Measurements from ENCODE around the gene RPL37A. TPM values are rescaled to one million over a fixed set of nuclear protein-coding genes. Genes with fewer than 3 reads are reported as not detected.
A peak's percentile ranks its signal among the peaks of the same experiment; 100 is the strongest.

The RPL37A gene
- total and polyA plus RNA-seq, 10 donors = 688 to 9,110 (median 2,096) TPM

GRCh38 chr2:216492597-216493333, 5.9 kb upstream of the RPL37A start:
- 57 to 81% (median 79%) methylated on average over 6 of the region's 6 CpGs for WGBS, 5 donors
- no peak for TF ChIP-seq POLR2AphosphoS5 (IDR thresholded peaks at IDR 0.05)
- TF ChIP-seq POLR2A (IDR thresholded peaks at IDR 0.05) = no peak
- TF ChIP-seq CTCF (IDR thresholded peaks at IDR 0.05 in 8 of 11, conservative IDR thresholded peaks at IDR 0.05 in 3 of 11) = no peak
- no peak for DNase-seq
- Histone ChIP-seq H3K27me3 (replicated peaks in 1 of 7) (no peaks in the 10 kb centered on the region), H3K4me3 (no peak overlapping the region), H3K9me3 (no peaks in the 10 kb centered on the region), H3K4me1 (peaks cover 6 to 62% (median 32%) of the 10 kb centered on the region in 6 donors), H3K27ac (peak overlapping the region in 7 of 8 donors; percentile 36 to 75 (median 66)), H3K36me3 (no peaks in the 10 kb centered on the region)
- intact Hi-C loops (cut with DNase I; ENCODE audit: low total_unique reads) = loop anchor here (10.0 kb wide), 1 partner anchor 78 kb away; the partner anchor contains the start of gene SMARCAL1

- no peaks in the 10 kb centered on the region for H3K27me3 ChIP-seq (replicated peaks in 1 of 7)
- intact Hi-C loops (cut with DNase I; ENCODE audit: low total_unique reads) = loop anchor here (10.0 kb wide), 1 partner anchor 79 kb away; the partner anchor contains the start of gene SMARCAL1
- 89 to 100% (median 97%) methylated on average over 1 of the region's 1 CpG for WGBS, 5 donors
Measured at GRCh38 chr2:216493334-216493685, 5.3 kb upstream of the RPL37A start.

GRCh38 chr2:216495656-216496055, 3.0 kb upstream of the RPL37A start:
- H3K4me3 ChIP-seq = no peak overlapping the region
- H3K27me3 ChIP-seq (replicated peaks in 1 of 7) = no peaks in the 10 kb centered on the region
- DNase-seq = no peak
- no peaks in the 10 kb centered on the region for H3K9me3 ChIP-seq
- intact Hi-C loops (cut with DNase I; ENCODE audit: low total_unique reads) = loop anchor here (10.0 kb wide), 1 partner anchor 81 kb away; the partner anchor contains the start of gene SMARCAL1
- 19 to 48% (median 36%) methylated on average over 2 of the region's 2 CpGs for WGBS, 5 donors
- peaks cover 20 to 75% (median 54%) of the 10 kb centered on the region in 6 donors for H3K4me1 ChIP-seq
- peaks cover 0 to 15% (median 10%) of the 10 kb centered on the region in 6 donors for H3K36me3 ChIP-seq
- TF ChIP-seq POLR2A (IDR thresholded peaks at IDR 0.05) (no peak), CTCF (IDR thresholded peaks at IDR 0.05 in 8 of 11, conservative IDR thresholded peaks at IDR 0.05 in 3 of 11) (no peak), POLR2AphosphoS5 (IDR thresholded peaks at IDR 0.05) (no peak)
- H3K27ac ChIP-seq = peak overlapping the region in 5 of 8 donors; percentile 6 to 44 (median 17)

More at GRCh38 chr2:216493334-216493685, 5.3 kb upstream of the RPL37A start:
- DNase-seq = no peak
- TF ChIP-seq POLR2A (IDR thresholded peaks at IDR 0.05) (no peak), POLR2AphosphoS5 (IDR thresholded peaks at IDR 0.05) (no peak), CTCF (IDR thresholded peaks at IDR 0.05 in 8 of 11, conservative IDR thresholded peaks at IDR 0.05 in 3 of 11) (no peak)
- Histone ChIP-seq H3K4me3 (no peak overlapping the region), H3K9me3 (no peaks in the 10 kb centered on the region), H3K36me3 (no peaks in the 10 kb centered on the region), H3K4me1 (peaks cover 6 to 68% (median 38%) of the 10 kb centered on the region in 6 donors), H3K27ac (peak overlapping the region in 6 of 8 donors; percentile 36 to 75 (median 66))

Data from spleen (tissue), 11 donors.